Common myeloid progenitor, CD34-positive (primary cell): Measurements from ENCODE around the gene RAB17.
A peak's percentile ranks its signal among the peaks of the same experiment; 100 is the strongest.

Experiments
- CTCF ChIA-PET: fragments of 350-600 bp; sonication (Branson Sonifier 250); formaldehyde crosslinking; loops from one replicate; lab custom pipeline; 2021; ENCODE audit warnings: antibody characterized with exemption; lab: Charles Lee
- POLR2A ChIA-PET: fragments of 350-600 bp; sonication (Branson Sonifier 250); formaldehyde crosslinking; loops from one replicate; lab custom pipeline; 2021; ENCODE audit warnings: antibody characterized with exemption; lab: Charles Lee
- DNase-seq, 3 donors: peaks; one replicate each; pipeline versions ENCODE4 v3.0.0 to v3.0.0-alpha.2; 2013
- H3K27ac ChIP-seq, 2 experiments: 1 replicate in 1 of 2; 2 replicates in 1 of 2; pipeline ENCODE4 v1.7.0; 2013; ENCODE audit warnings: inconsistent platforms in 2 of 2, low read length in 2 of 2, mild to moderate bottlenecking in 2 of 2, low read depth in 1 of 2, moderate library complexity in 1 of 2; ENCODE audit not compliant: severe bottlenecking in 2 of 2, insufficient read depth in 1 of 2, poor library complexity in 1 of 2
- H3K27me3 ChIP-seq, 5 experiments: replicated peaks in 2 of 5; 1 replicate in 3 of 5; 2 replicates in 2 of 5; pipeline versions ENCODE4 v1.6.1 to v1.7.0; 2013; ENCODE audit warnings: low read length in 4 of 5, mild to moderate bottlenecking in 2 of 5, moderate library complexity in 2 of 5, inconsistent platforms in 1 of 5; ENCODE audit not compliant: insufficient read depth in 5 of 5, control insufficient read depth in 4 of 5
- H3K36me3 ChIP-seq, 4 experiments: 1 replicate in 2 of 4; 2 replicates in 2 of 4; pipeline versions ENCODE4 v1.6.1 to v1.7.0; 2013; ENCODE audit warnings: low read length in 3 of 4, control low read depth in 1 of 4, mild to moderate bottlenecking in 1 of 4; ENCODE audit not compliant: control insufficient read depth in 4 of 4, insufficient read depth in 4 of 4
- H3K4me1 ChIP-seq, 4 experiments: 1 replicate in 3 of 4; 2 replicates in 1 of 4; pipeline versions ENCODE4 v1.6.1 to v1.7.1; 2013; ENCODE audit warnings: low read length in 3 of 4, mild to moderate bottlenecking in 3 of 4, control low read depth in 1 of 4, inconsistent platforms in 1 of 4, moderate library complexity in 1 of 4; ENCODE audit not compliant: control insufficient read depth in 4 of 4, insufficient read depth in 4 of 4; ENCODE audit errors: control extremely low read depth in 1 of 4
- H3K4me3 ChIP-seq, 7 experiments: 1 replicate in 4 of 7; 2 replicates in 3 of 7; pipeline versions ENCODE4 v1.5.1 to v1.7.0; 2013; ENCODE audit warnings: mild to moderate bottlenecking in 7 of 7, low read length in 6 of 7, moderate library complexity in 6 of 7, inconsistent platforms in 2 of 7, low read depth in 2 of 7, control low read depth in 1 of 7; ENCODE audit not compliant: insufficient read depth in 4 of 7, control insufficient read depth in 1 of 7; ENCODE audit errors: extremely low read depth in 1 of 7
- H3K9me3 ChIP-seq, 5 experiments: 1 replicate in 4 of 5; 2 replicates in 1 of 5; pipeline versions ENCODE4 v1.6.1 to v1.7.1; 2013; ENCODE audit warnings: low read length in 4 of 5, mild to moderate bottlenecking in 2 of 5, inconsistent platforms in 1 of 5, low read depth in 1 of 5, moderate library complexity in 1 of 5; ENCODE audit not compliant: control insufficient read depth in 4 of 5, insufficient read depth in 2 of 5; ENCODE audit errors: control extremely low read depth in 1 of 5
- WGBS: methylation state at CpG from one replicate; pipeline ENCODE4 v1.1.5; 2013; ENCODE audit not compliant: insufficient coverage; 5-methylcytosine and 5-hydroxymethylcytosine counted together

Gene RAB17

DNA sequence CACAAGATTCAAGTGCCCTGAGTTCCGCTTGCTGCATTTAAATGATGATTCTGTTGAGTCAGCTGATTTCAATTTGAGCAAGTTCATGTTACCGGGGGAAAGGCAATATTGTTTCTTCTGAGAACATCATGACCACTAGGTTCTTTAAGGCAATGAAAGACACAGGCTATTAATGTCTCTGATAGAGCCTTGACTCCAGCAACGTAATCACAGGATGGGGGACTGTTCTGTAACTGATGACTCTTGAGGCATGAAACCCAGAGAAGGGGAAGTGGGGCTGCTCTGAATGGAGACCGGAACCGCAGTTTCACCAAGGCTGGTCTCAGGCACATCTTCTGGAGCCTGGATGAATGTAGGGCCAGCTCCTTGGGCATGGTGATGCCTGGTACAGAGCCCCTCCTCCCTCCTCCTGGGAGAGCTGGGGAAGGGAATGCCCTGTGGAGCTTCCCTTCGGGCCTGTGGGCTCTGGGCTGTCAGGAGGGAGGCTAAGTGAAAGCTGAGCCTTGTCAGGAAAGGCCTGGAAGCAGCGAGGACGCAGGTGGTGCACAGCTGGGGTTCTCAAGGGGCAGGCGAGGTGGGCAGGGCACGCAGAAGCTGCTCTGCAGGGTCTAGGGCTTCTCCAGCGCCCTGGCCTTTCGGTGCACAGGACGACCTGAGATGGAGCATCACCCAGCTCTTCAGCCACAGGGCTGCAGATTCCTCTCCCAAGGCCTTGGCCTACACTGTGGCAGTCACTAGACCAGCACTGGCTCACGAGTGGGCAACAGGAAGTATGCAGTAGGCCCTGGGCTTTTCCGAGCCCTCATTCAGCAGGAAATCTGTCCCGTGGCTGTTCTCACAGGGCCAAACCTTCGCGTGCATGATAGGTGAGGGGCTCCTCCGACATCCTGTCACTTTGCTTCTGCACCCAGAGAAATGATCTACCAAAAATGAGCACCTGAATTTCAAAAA lies 60.8 kb downstream of the RAB17 start:
- POLR2A ChIA-PET: no interaction called here
- H3K36me3 ChIP-seq: no peaks in the 10 kb centered on the region
- H3K27ac ChIP-seq: no peak overlapping the region
- DNase-seq: peak in 2 of 3 donors; percentile 5 to 11
- H3K4me3 ChIP-seq: no peak overlapping the region
- no peaks in the 10 kb centered on the region for H3K9me3 ChIP-seq
- H3K27me3 ChIP-seq: no peaks in the 10 kb centered on the region
- H3K4me1 ChIP-seq: peaks cover 0 to 12% (median under 1%) of the 10 kb centered on the region in 4 experiments
- 93% methylated on average over 19 of the region's 19 CpGs for WGBS
- CTCF ChIA-PET: interaction anchor here (0.6 to 3.6 kb wide), 4 partner anchors 15 to 42 kb away, joined by 3 to 10 read pairs (median 4); no protein-coding TSS in a partner anchor

DNA sequence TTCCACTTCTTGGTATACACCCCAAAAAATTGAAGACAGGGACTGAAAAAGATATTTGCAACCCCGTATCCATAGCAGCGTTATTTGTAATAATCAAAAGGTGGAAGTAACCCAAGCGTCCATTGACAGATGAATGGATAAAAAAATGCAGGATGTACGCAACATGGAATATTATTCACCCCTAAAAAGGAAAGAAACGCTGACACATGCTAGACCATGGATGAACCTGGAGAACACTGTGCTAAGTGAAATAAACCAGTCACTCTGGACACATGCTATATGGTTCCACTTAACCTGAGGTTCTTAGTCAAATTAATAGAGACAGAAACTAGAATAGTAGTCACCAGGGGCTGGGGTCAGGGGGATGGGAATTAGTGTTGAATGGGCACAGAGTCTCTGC lies 62.8 kb downstream of the RAB17 start:
- Histone ChIP-seq H3K4me1 (peaks cover 0 to 12% (median under 1%) of the 10 kb centered on the region in 4 experiments), H3K36me3 (no peaks in the 10 kb centered on the region), H3K4me3 (no peak overlapping the region), H3K27ac (no peak overlapping the region), H3K27me3 (no peaks in the 10 kb centered on the region), H3K9me3 (no peaks in the 10 kb centered on the region)
- CTCF ChIA-PET: no interaction called here
- whole genome bisulfite sequencing: 95% methylated on average over 3 of the region's 5 CpGs
- DNase-seq: no peak
- POLR2A ChIA-PET: no interaction called here

DNA sequence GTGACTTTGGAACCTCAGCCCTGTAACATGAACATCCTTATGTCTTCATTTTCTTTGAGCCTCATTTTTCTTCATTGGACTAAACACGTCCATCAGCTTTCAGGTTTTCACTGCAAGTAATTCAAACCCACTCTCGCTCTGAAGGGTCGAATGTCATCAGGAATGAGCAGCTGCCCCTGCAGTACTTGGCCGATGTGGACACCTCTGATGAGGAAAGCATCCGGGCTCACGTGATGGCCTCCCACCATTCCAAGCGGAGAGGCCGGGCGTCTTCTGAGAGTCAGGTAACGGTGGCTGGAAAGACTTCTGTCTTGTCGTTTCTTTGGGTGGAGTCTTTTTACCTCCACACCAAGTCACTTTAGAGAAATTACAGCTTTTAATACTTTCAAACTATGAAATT lies 63.3 kb downstream of the RAB17 start:
- DNase-seq: no peak
- Histone ChIP-seq H3K4me1 (peaks cover 0 to 12% (median under 1%) of the 10 kb centered on the region in 4 experiments), H3K9me3 (no peaks in the 10 kb centered on the region), H3K36me3 (no peaks in the 10 kb centered on the region), H3K4me3 (no peak overlapping the region), H3K27ac (no peak overlapping the region), H3K27me3 (no peaks in the 10 kb centered on the region)
- POLR2A ChIA-PET: no interaction called here
- WGBS: 97% methylated on average over 9 of the region's 11 CpGs
- CTCF ChIA-PET: no interaction called here

DNA sequence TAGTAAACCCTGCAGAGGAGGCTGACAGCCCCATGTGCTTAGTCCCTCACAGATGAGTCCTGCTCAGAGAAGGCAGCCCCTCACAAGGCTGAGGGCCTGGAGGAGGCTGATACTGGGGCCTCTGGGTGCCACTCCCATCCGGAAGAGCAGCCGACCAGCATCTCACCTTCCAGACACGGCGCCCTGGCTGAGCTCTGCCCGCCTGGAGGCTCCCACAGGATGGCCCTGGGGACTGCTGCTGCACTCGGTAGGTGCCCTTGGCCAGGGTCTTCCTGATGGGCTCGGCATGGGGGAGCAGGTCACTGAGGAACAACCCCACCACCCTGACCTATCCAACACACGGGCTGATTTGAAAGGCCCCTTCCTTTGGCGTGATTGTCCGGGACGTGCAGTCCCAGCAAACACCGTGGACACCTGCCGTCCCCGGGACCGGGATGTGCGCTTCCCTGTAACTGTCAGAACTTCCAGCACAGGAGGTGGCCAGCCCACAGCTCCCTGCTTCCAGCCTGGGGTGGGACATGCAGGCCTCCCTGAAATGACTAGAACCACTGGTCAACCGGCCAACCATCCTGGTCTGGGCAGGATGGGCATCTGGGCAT lies 64.9 kb downstream of the RAB17 start:
- peaks cover 0 to 1% (median 0%) of the 10 kb centered on the region in 4 experiments for H3K4me1 ChIP-seq
- no peaks in the 10 kb centered on the region for H3K27me3 ChIP-seq
- H3K4me3 ChIP-seq: no peak overlapping the region
- ChIA-PET CTCF (interaction anchor here (1.7 kb wide), 1 partner anchor 13 kb away, joined by 6 read pairs; no protein-coding TSS in a partner anchor), POLR2A (no interaction called here)
- WGBS: 98% methylated on average over 17 of the region's 17 CpGs
- H3K9me3 ChIP-seq: no peaks in the 10 kb centered on the region
- no peaks in the 10 kb centered on the region for H3K36me3 ChIP-seq
- DNase-seq: no peak
- H3K27ac ChIP-seq: no peak overlapping the region

DNA sequence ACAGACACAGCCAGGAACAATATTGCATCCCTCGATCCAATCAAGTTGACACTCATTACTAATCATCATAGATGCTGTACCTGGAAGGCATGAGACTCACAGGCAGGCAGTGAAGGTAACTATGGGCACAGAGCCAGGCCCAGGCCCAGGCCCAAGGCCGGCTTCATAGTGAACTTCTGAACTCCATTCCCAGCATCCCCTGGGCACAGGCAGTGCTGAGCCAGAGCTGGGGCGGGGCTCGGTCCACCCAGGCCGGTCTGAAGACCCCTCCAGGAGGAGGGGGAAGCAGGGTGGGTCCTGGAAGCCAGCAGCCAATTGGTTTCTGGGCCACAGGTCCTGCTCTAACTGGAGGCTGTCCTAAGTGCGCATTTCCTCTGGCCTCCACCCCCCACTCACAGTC lies 65.9 kb downstream of the RAB17 start:
- ChIA-PET CTCF (no interaction called here), POLR2A (no interaction called here)
- Histone ChIP-seq H3K27me3 (no peaks in the 10 kb centered on the region), H3K27ac (no peak overlapping the region), H3K4me1 (no peaks in the 10 kb centered on the region), H3K9me3 (no peaks in the 10 kb centered on the region), H3K36me3 (no peaks in the 10 kb centered on the region), H3K4me3 (no peak overlapping the region)
- no peak for DNase-seq
- WGBS: 92% methylated on average over 5 of the region's 6 CpGs
